Ishikawa (cell line): ENCODE data around the gene RHBDD1.

Source experiments
- CEBPB ChIP-seq: IDR thresholded peaks from 2 replicates; pipeline ENCODE4 v1.6.1; 2012
- CREB1 ChIP-seq: IDR thresholded peaks from 2 replicates; pipeline ENCODE4 v1.6.1; 2012; ENCODE audit warnings: low read depth
- EGR1 ChIP-seq: IDR thresholded peaks from 2 replicates; pipeline ENCODE4 v1.6.1; 2012
- EP300 ChIP-seq: IDR thresholded peaks from 2 replicates; pipeline ENCODE4 v1.6.1; 2012; ENCODE audit warnings: borderline replicate concordance
- FOXM1 ChIP-seq: IDR thresholded peaks from 2 replicates; pipeline ENCODE4 v1.6.1; 2012; ENCODE audit warnings: low read depth, borderline replicate concordance
- NFIC ChIP-seq: IDR thresholded peaks from 2 replicates; pipeline ENCODE4 v1.6.1; 2012
- RAD21 ChIP-seq: IDR thresholded peaks from 2 replicates; pipeline ENCODE4 v1.6.1; 2012; ENCODE audit warnings: low read depth
- REST ChIP-seq: IDR thresholded peaks from 2 replicates; pipeline ENCODE4 v1.6.1; 2012; ENCODE audit warnings: low read depth, mild to moderate bottlenecking
- TAF1 ChIP-seq: IDR thresholded peaks from 2 replicates; pipeline ENCODE4 v1.6.1; 2012; ENCODE audit warnings: low read depth, mild to moderate bottlenecking
- TCF12 ChIP-seq: IDR thresholded peaks from 2 replicates; pipeline ENCODE4 v1.6.1; 2012; ENCODE audit warnings: low read depth
- TEAD4 ChIP-seq: IDR thresholded peaks from 2 replicates; pipeline ENCODE4 v1.6.1; 2012
- YY1 ChIP-seq: IDR thresholded peaks from 2 replicates; pipeline ENCODE4 v1.6.1; 2012; ENCODE audit warnings: low read depth
- ZBTB7A ChIP-seq: IDR thresholded peaks from 2 replicates; pipeline ENCODE4 v1.6.1; 2012; ENCODE audit warnings: low read depth
- TF ChIP-seq, protein P1 (sequence below): IDR thresholded peaks from 2 replicates; pipeline ENCODE4 v1.6.1; 2012
- TF ChIP-seq, protein P2 (sequence below): IDR thresholded peaks from 2 replicates; pipeline ENCODE4 v1.6.1; 2012

The RHBDD1 gene

DNA sequence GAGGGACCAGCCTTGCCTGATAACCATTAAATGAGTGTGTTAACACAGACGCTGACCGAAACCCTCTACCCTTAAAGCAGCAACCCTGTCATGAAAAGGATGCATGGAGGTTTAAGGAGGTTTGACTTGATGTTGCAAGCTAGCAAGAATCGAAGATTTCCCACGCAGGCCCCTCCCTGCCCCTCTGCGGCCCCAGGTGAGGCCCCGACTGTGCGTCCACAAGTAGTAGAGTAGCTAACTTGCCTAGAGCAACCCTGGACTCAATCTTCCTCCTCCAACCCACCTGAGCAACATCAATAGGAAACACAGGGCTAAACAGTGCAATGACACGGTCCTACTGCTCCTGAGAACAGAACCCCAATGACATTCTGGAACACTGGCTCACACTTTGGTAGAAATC, 178.0 kb downstream of the RHBDD1 start:
- no peak for TF ChIP-seq EP300
- TF ChIP-seq TEAD4: no peak
- TF ChIP-seq, protein P1, sequence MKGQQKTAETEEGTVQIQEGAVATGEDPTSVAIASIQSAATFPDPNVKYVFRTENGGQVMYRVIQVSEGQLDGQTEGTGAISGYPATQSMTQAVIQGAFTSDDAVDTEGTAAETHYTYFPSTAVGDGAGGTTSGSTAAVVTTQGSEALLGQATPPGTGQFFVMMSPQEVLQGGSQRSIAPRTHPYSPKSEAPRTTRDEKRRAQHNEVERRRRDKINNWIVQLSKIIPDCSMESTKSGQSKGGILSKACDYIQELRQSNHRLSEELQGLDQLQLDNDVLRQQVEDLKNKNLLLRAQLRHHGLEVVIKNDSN: no peak
- no peak for TF ChIP-seq FOXM1

- TF ChIP-seq, protein P1: no peak
- TF ChIP-seq CREB1 (no peak), NFIC (no peak), CEBPB (no peak), YY1 (no peak), REST (no peak), TAF1 (no peak), RAD21 (no peak), ZBTB7A (no peak), FOXM1 (no peak), EGR1 (no peak), TCF12 (no peak), TEAD4 (no peak), EP300 (no peak)
- TF ChIP-seq, protein P2, sequence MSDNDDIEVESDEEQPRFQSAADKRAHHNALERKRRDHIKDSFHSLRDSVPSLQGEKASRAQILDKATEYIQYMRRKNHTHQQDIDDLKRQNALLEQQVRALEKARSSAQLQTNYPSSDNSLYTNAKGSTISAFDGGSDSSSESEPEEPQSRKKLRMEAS: no peak
Measured at GRCh38 chr2:227016894-227017293, 181.0 kb downstream of the RHBDD1 start.

DNA sequence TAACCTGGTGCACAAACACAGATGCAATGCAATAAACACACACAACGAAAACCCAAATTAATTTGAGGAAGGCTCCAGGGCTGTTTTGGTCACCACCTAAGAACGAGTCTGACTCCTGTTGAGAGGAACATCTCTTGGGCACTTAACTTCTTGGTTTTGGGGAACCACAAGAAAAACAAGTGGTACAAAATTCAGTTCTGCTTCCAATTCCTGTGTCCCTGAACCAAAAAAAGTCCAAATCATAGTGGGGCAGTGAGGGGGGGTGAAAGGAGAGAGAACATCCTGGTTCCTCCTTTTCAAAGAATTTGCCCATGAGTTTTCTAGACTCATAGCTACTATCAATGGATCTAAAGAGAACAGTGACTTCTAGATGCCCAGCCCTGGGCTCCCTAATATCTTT, 184.6 kb downstream of the RHBDD1 start:
- TF ChIP-seq TEAD4 (no peak), NFIC (no peak), RAD21 (no peak), TCF12 (no peak), ZBTB7A (no peak), CEBPB (no peak), CREB1 (no peak), REST (no peak), FOXM1 (no peak), EP300 (no peak), TAF1 (no peak), YY1 (no peak)
- TF ChIP-seq, protein P2: no peak
- TF ChIP-seq, protein P1: no peak

- TF ChIP-seq YY1 (no peak), TAF1 (no peak), CEBPB (no peak), RAD21 (no peak), TCF12 (no peak), EP300 (no peak), NFIC (no peak), ZBTB7A (no peak), REST (no peak), CREB1 (no peak), TEAD4 (no peak), FOXM1 (no peak)
- TF ChIP-seq, protein P2: no peak
- TF ChIP-seq, protein P1: no peak
Measured at GRCh38 chr2:227022608-227023007, 186.8 kb downstream of the RHBDD1 start.
